A375 (cell line): Measurements from ENCODE around the gene PRM3. TPM values are rescaled to one million over a fixed set of nuclear protein-coding genes. Genes with fewer than 3 reads are reported as not detected.

Experiments used
- small RNA-seq: library from RNA; depleted of rRNA; stranded (forward); fragments of <200 nt; gene quantifications from one replicate; pipeline ENCODE3, GENCODE V24; 2014
- total RNA-seq: library from RNA; depleted of rRNA; stranded (reverse); fragments of >200 nt; shearing (Covaris generic); gene quantifications from 2 replicates; pipeline ENCODE4 v1.2.3, GENCODE V29; 2014; rRNA removed

The PRM3 gene, protein sequence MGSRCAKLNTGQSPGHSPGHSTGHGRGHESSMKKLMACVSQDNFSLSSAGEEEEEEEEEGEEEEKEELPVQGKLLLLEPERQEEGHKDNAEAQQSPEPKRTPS
- not detected in 2 replicates for total RNA-seq

DNA sequence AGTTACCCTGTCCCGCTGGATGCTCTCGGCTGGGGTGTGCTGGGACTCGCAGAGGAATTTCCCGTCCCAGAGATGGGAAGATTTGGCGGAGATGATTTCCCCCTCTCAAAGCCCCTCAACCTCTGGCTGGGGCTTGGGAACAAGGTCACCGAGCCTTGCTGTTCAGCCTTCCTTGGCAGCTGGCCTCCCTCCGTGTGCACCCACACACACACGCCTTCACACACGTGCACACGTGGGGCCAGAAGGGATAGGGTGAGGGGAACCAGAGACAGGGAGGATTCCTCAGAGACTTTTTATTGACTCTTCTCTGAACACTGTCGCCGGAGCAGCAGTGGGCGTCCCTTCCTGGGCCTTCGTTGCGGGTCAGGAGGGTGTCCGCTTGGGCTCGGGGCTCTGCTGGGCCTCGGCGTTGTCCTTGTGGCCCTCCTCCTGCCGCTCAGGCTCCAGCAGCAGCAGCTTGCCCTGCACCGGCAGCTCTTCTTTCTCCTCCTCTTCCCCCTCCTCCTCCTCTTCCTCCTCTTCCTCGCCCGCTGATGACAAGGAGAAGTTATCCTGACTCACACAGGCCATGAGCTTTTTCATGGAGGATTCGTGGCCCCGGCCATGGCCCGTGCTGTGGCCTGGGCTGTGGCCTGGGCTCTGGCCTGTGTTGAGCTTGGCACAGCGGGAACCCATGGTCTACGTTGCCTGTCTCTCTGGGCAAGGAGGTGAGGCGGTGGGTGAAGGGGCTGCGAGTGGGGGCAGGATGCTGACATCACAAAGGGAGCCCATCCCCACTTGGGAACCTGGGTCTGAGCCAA lies at the start of gene PRM3:
Gene PRM3, minus strand, starts transcription at position 709 of the 800 bp plus-strand sequence. Its CDS starts 34 bp downstream, at position 675.

DNA sequence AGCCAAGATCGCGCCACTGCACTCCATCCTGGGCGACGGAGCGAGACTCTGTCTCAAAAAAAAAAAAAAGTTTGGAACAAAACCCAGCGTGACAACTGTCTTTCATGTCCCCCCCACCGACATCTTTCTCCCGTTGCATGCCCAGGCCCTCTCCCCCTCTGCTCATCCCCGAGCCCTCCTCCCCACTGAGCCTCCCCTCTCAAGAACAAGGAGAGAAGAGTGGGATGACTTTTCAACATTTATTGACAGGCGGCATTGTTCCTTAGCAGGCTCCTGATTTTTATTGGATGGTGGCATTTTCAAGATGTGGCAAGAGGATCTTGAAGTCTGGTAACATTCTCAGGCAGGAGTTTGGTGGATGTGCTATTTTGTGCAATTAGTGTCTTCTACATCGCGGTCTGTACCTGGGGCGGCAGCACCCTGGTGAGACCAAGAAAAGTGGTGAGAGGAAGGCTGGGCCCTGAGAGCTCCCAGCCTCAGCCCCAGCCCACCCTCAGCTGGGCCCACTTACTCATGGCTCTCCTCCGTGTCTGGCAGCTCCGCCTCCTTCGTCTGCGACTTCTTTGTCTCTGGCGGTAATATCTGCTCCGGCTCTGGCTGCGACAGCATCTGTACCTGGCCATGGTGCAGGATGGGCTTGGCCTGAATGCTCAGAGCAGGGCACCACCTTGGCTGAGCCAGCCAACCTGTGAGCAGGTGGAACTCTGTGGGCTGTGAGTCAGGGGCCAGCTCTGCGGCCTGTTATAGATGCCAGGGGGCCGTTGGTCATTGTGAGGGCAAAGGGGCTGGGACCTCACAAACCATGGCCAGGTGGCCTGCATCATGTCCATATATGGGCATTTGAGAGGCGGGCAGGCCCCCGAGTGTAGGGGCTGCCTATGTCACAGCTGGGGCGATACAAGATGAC lies 7.4 kb upstream of the PRM3 start, which contains the start of gene PRM1:
Gene PRM1, minus strand, starts transcription at position 715 of the 907 bp plus-strand sequence. Its CDS starts 92 bp downstream, at position 623.

DNA sequence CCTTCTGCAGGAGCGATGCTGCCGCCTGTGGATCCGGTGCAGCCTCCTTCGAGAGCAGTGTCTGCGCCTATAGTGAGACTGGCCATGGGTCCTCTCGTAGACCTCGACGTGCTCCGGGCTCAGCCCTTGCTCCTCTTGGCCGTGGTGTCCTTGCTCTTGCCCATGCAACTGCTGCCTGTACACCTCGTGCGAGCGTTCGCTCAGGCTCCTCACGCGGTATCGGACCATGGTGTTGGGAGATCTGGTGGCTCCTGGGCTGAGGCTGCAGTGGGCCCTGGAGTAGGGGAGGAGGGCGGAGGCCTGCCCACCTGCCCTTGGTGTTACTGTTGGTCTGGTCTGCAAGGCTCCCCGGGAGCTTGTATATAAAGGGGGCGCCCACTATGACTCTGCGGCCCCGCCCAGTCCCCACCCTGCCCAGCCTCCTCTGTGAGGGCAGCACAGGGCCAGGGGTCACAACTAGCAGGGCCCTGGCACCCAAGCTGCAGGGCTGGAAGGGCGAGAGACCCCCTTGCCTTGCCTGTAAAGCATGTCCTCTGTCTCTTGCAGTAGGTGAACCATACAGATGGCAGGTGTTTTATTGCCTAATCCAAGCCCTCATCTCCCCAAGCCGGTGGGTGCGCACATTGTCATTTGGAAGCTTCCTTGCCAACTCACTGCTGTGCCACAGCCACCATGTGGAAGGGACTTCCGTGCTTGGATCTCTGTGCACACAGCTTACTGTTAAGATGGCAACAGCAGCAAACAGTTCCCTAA lies 2.9 kb upstream of the PRM3 start, which contains the start of gene PRM2:
Gene PRM2, minus strand, starts transcription at position 338 of the 753 bp plus-strand sequence. Its CDS starts 110 bp downstream, at position 228.

DNA sequence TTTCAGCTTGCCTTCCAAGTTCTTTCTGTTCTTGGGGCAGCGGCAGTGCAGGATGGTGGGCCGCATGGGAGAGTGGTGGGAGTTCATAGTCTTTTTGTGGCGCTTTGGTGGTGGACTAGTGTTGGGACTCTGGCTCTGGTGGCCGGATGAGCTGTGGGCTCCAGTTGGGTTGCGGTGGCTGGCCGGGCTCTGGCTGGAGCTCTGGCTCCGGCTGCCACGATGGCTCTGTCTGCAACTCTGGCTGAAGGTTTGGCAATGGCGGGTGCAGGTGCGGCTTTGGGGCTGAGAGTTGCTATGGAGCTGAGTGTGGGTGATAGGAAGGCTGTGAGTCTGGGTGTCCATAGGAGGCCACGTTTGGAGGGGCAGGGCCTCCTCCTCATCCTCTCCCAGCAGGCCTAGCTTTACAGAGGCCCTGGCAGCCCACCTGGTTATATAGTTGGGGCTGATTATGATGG lies 4.5 kb downstream of the PRM3 start, which contains the start of gene TNP2:
Gene TNP2, minus strand, starts transcription at position 405 of the 455 bp plus-strand sequence. Its CDS starts 63 bp downstream, at position 342.

DNA sequence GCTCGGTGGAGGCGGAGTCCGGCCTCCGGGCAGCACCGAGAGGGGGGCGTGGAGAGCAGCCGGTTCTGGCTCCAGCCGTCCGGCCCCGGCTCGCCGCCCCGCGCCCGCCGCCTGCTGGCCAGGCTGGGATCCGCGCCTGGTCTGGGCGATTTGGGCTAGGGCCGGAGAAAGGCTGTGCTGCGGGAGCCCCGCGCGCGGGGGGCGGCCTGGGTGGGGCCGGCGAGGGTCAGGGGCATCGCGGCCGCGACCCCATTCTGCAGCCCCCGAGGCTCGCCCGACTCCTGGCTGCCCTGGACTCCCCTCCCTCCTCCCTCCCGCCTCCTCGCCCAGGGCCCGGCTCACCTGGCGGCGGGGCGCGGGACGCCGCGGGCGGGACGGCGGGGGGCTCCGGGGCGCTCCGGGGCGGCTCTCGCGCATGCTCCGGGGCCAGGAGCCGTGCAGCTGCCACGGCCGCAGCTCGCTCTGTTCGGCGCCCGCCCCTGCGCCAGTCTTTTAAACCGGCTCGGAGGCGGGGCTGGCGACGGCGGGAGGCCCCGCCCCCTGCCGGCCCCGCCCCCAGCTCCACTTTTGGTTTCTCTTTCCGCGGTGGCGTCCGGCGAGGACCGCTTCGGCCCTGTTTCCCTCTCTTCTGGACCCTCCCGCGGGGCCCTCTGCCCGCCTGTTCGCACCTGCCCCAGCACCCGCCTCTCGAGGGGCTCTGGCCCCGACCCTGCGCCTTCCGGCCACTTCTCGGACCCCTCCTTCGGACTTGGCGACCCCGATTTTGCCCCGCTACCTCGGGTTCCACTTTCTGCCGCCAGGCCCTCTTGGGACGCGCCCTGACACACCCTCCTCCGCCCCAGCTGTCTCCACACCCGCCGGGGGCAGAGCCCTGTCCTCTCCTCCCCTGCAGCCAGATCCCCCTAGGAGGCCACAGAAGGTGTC lies 17.4 kb downstream of the PRM3 start, which contains the start of gene SOCS1:
Gene SOCS1, minus strand, starts transcription at position 468 of the 924 bp plus-strand sequence. CDS start 726 bp downstream, outside the sequence.

Small RNA genes lying within 50 kb of the gene (small RNA-seq; reads per million reads assigned to genes)
- not detected for gene MIR548H2
- not detected for gene RF00019
- not detected for gene RF00554

Other genes starting within 250 kb of the PRM3 start
- gene SOCS1, start 17.4 kb downstream of the PRM3 start, total RNA-seq, result 0.49 and 1.6 TPM in 2 replicates
- gene TNP2, start 4.3 kb downstream of the PRM3 start, total RNA-seq, result not detected in 2 replicates
- not detected in 2 replicates for gene PRM2, start 2.9 kb upstream of the PRM3 start, total RNA-seq
- gene PRM1, start 7.7 kb upstream of the PRM3 start, total RNA-seq, result not detected in 2 replicates
- gene RMI2, start 71.8 kb upstream of the PRM3 start, total RNA-seq, result 17.5 and 18.7 TPM in 2 replicates